Measurements from ENCODE around the gene STAC3. TPM values are rescaled to one million over a fixed set of nuclear protein-coding genes. Genes with fewer than 3 reads are reported as not detected.
A peak's percentile ranks its signal among the peaks of the same experiment; 100 is the strongest.

The STAC3 gene
- total and polyA plus RNA-seq, 2 of the 8 experiments (the other 6 are each of a cell fraction or from before 2014, with no cell fraction given) = 0.70 to 1.3 TPM

- Histone ChIP-seq H4K5ac (ENCODE audit: insufficient read length, low read depth, low read length) (no peak within 1 kb of the TSS), H4K20me1 (replicated peaks in 1 of 2; ENCODE audit: control insufficient read depth in 1 of 2, insufficient read depth in 2 of 2, low read length in 2 of 2) (peaks cover 13 to 37% of the 10 kb centered on the region in 2 experiments), H4K8ac (ENCODE audit: extremely low read depth, insufficient read depth, low read length) (peak within 1 kb of the TSS; percentile 47), H2BK5ac (ENCODE audit: low read depth, low read length) (peak within 1 kb of the TSS; percentile 75; the same call in 1 of the 2 replicates), H3K36me3 (ENCODE audit: control insufficient read depth in 2 of 4, insufficient read depth in 4 of 4, low read length in 3 of 4) (peaks cover 2 to 13% (median 7%) of the 10 kb centered on the region in 4 experiments; a peak in 4 of 8 replicates), H3K27me3 (replicated peaks in 1 of 4; ENCODE audit: control insufficient read depth in 3 of 4, extremely low read depth in 1 of 4, insufficient read depth in 3 of 4, low read length in 3 of 4) (peaks cover 61 to 75% (median 73%) of the 10 kb centered on the region in 4 experiments), H3K23ac (ENCODE audit: insufficient read length) (no peak within 1 kb of the TSS), H2BK20ac (ENCODE audit: low read length) (no peak within 1 kb of the TSS), H3K56ac (replicated peaks; ENCODE audit: insufficient read length, low read depth, low read length) (no peak within 1 kb of the TSS), H3K4ac (replicated peaks; ENCODE audit: insufficient read length, low read depth, low read length) (no peak within 1 kb of the TSS), H3K18ac (ENCODE audit: extremely low read depth, low read length) (peak within 1 kb of the TSS; percentile 32), H3K27ac (ENCODE audit: low read depth, low read length) (no peak within 1 kb of the TSS), H3K4me1 (replicated peaks in 1 of 4; ENCODE audit: control insufficient read depth in 3 of 4, insufficient read depth in 4 of 4, low read length in 3 of 4) (peaks cover 9 to 48% (median 36%) of the 10 kb centered on the region in 4 experiments), H3K79me2 (ENCODE audit: control insufficient read depth in 1 of 2, insufficient read depth in 2 of 2, low read length in 2 of 2) (no peaks in the 10 kb centered on the region), H2AFZ (ENCODE audit: low read length) (no peak within 1 kb of the TSS), H2BK15ac (ENCODE audit: low read length) (peak within 1 kb of the TSS; percentile 98; the same call in 1 of the 2 replicates), H2AK5ac (ENCODE audit: low read depth, low read length) (peak within 1 kb of the TSS; percentile 82), H3K23me2 (ENCODE audit: low read depth, low read length) (peaks cover 7% of the 10 kb centered on the region; the same call in 1 of the 2 replicates), H3K4me2 (ENCODE audit: insufficient read depth in 1 of 2, low read depth in 2 of 2, low read length in 2 of 2) (peak within 1 kb of the TSS; percentile 91 to 92), H3K79me1 (ENCODE audit: low read depth, low read length) (no peaks in the 10 kb centered on the region), H3K14ac (ENCODE audit: insufficient read length) (no peak within 1 kb of the TSS), H2BK12ac (ENCODE audit: low read depth, low read length) (peak within 1 kb of the TSS; percentile 84; the same call in 1 of the 2 replicates), H3K4me3 (ENCODE audit: extremely low read depth in 1 of 4, insufficient read depth in 2 of 4, low read depth in 3 of 4, low read length in 4 of 4) (peak within 1 kb of the TSS; percentile 28 to 67 (median 46)), H2BK120ac (replicated peaks; ENCODE audit: low read depth, low read length) (no peak within 1 kb of the TSS), H4K91ac (replicated peaks; ENCODE audit: insufficient read length, low read length) (no peak within 1 kb of the TSS), H3K9me3 (ENCODE audit: insufficient read depth in 2 of 2, low read depth in 1 of 2, low read length in 1 of 2) (no peaks in the 10 kb centered on the region), H3K9ac (replicated peaks in 1 of 4; ENCODE audit: extremely low read depth in 1 of 4, low read depth in 3 of 4, low read length in 3 of 4) (no peak within 1 kb of the TSS; a peak in 1 of 7 replicates)
- 5% methylated on average over 19 of the region's 102 CpGs; no CpG with 5 or more reads in 1 of the 2 experiments for WGBS, 2 experiments (ENCODE audit: extremely low coverage in 1 of 2, insufficient coverage in 1 of 2, insufficient read length in 1 of 2, insufficient replicate concordance in 2 of 2, low coverage in 1 of 2, low lambda C conversion rate in 2 of 2, missing lambda C conversion rate in 1 of 2)
- ChIA-PET CTCF (ENCODE audit: partially characterized antibody) (interaction anchor here (0.7 to 10.1 kb wide), 6 partner anchors 7 to 254 kb away, joined by 3 to 726 read pairs (median 41); partner anchors contain the start of genes SHMT2 and STAC3), POLR2A (ENCODE audit: partially characterized antibody) (interaction anchor here (0.8 to 8.8 kb wide), 3 partner anchors 19 to 80 kb away, joined by 4 to 686 read pairs (median 4); partner anchors contain the start of gene SHMT2)
- DNase-seq (ENCODE audit: low read depth in 1 of 2, low spot score in 2 of 2) = peak in 1 of 2 experiments; percentile 84
- FAIRE-seq = no peak
- TF ChIP-seq CTBP2 (IDR thresholded peaks at IDR 0.05; ENCODE audit: borderline replicate concordance, insufficient read depth, insufficient read length, low read length) = no peak
- no peak for TF ChIP-seq SIX5 (IDR thresholded peaks at IDR 0.05; ENCODE audit: low read depth, low read length)
- TF ChIP-seq BRCA1 (IDR thresholded peaks at IDR 0.05; ENCODE audit: low read depth, low read length) = no peak
- no peak for TF ChIP-seq TAF7 (optimal IDR thresholded peaks at IDR 0.05; ENCODE audit: borderline replicate concordance, low read depth, low read length)
- no peak for TF ChIP-seq ATF2 (IDR thresholded peaks at IDR 0.05; ENCODE audit: low read length)
- TF ChIP-seq SP2 (IDR thresholded peaks at IDR 0.05; ENCODE audit: low read length) = no peak
- TF ChIP-seq SUZ12 (IDR thresholded peaks at IDR 0.05; ENCODE audit: low read length) = peak; percentile 43; the same call in 1 of the 2 replicates
- TF ChIP-seq PHF8 (conservative IDR thresholded peaks at IDR 0.05; ENCODE audit: low read depth, low read length) = no peak
- no peak for TF ChIP-seq POLR2AphosphoS5 (IDR thresholded peaks at IDR 0.05; ENCODE audit: low read depth, low read length)
These were observed 34.7 kb downstream of the STAC3 start, which contains the start of gene NXPH4 for GRCh38 chr12:57216014-57216911. TSS of gene NXPH4 (plus strand) at chr12:57216794. CDS start at chr12:57216970, 176 bp downstream.
